Measurements from ENCODE around the gene ZNF3. TPM values are rescaled to one million over a fixed set of nuclear protein-coding genes. Genes with fewer than 3 reads are reported as not detected.

ZNF3 gene
- total and polyA plus RNA-seq, 2 donors from 2014 or later = 15.8 to 30.8 TPM

DNA sequence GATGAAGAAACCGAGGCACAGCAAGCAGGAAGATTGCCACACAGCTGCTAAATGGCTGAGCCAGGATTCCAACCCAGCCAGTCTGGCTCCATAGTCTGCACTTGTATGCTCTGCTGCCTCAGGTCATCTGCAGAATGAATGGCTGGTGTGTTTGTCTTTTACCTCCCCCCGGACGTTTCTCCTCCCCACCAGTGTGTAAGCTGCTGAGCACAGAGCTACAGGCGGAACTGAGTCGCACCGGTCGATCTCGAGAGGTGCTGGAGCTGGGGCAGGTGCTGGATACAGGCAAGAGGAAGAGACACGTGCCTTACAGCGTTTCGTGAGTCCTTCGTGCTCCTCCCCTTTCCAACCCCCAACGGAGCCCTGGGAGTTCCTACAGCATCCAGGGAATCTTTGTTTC is 40.5 kb upstream of the ZNF3 start:
- Histone ChIP-seq H3K36me3 (ENCODE audit: control insufficient read depth in 2 of 3, insufficient read depth in 3 of 3, low read length in 3 of 3) (no peaks in the 10 kb centered on the region), H3K9me3 (ENCODE audit: control insufficient read depth in 2 of 3, insufficient read depth in 1 of 3, low read length in 3 of 3) (no peaks in the 10 kb centered on the region), H3K4me1 (ENCODE audit: control insufficient read depth in 2 of 3, insufficient read depth in 2 of 3, low read depth in 1 of 3, low read length in 3 of 3) (peaks cover 0 to 16% (median 16%) of the 10 kb centered on the region in 3 donors), H3K27me3 (ENCODE audit: control insufficient read depth, insufficient read depth, low read length) (no peaks in the 10 kb centered on the region), H3K27ac (ENCODE audit: low read depth in 2 of 2, low read length in 2 of 2) (no peak overlapping the region), H3K9ac (ENCODE audit: low read length in 3 of 3) (no peak overlapping the region), H3K4me3 (ENCODE audit: low read length in 3 of 3) (no peak overlapping the region)
- TF ChIP-seq CTCF (IDR thresholded peaks at IDR 0.05; ENCODE audit: borderline replicate concordance, extremely low read depth, insufficient read depth) = no peak
- FAIRE-seq (no peak), DNase-seq (peak in 1 of 5 donors; percentile 47)
- intact Hi-C loops (cut with DNase I) = no loop called here

DNA sequence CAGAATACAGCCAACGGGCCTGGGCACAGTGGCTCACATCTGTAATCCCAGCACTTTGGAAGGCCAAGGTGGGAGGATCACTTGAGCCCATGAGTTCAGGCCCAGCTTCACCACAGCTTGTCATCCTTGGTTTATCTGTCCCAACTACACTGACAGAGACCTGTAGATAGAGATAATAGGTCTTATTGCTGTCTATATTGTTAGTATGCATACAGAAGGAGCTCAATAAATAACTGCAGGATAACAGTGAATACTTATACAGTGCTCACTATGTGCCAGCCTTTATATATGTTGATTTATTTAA is 39.2 kb upstream of the ZNF3 start:
- DNase-seq (peak in 1 of 5 donors; percentile 43), FAIRE-seq (no peak)
- Histone ChIP-seq H3K27ac (ENCODE audit: low read depth in 2 of 2, low read length in 2 of 2) (no peak overlapping the region), H3K27me3 (ENCODE audit: control insufficient read depth, insufficient read depth, low read length) (no peaks in the 10 kb centered on the region), H3K9ac (ENCODE audit: low read length in 3 of 3) (peak overlapping the region in 1 of 3 donors; percentile 34), H3K4me1 (ENCODE audit: control insufficient read depth in 2 of 3, insufficient read depth in 2 of 3, low read depth in 1 of 3, low read length in 3 of 3) (peaks cover 0 to 16% (median 16%) of the 10 kb centered on the region in 3 donors), H3K36me3 (ENCODE audit: control insufficient read depth in 2 of 3, insufficient read depth in 3 of 3, low read length in 3 of 3) (no peaks in the 10 kb centered on the region), H3K4me3 (ENCODE audit: low read length in 3 of 3) (peak overlapping the region in 2 of 3 donors; percentile 26 to 72), H3K9me3 (ENCODE audit: control insufficient read depth in 2 of 3, insufficient read depth in 1 of 3, low read length in 3 of 3) (no peaks in the 10 kb centered on the region)
- intact Hi-C loops (cut with DNase I) = no loop called here
- TF ChIP-seq CTCF (IDR thresholded peaks at IDR 0.05; ENCODE audit: borderline replicate concordance, extremely low read depth, insufficient read depth) = no peak

DNA sequence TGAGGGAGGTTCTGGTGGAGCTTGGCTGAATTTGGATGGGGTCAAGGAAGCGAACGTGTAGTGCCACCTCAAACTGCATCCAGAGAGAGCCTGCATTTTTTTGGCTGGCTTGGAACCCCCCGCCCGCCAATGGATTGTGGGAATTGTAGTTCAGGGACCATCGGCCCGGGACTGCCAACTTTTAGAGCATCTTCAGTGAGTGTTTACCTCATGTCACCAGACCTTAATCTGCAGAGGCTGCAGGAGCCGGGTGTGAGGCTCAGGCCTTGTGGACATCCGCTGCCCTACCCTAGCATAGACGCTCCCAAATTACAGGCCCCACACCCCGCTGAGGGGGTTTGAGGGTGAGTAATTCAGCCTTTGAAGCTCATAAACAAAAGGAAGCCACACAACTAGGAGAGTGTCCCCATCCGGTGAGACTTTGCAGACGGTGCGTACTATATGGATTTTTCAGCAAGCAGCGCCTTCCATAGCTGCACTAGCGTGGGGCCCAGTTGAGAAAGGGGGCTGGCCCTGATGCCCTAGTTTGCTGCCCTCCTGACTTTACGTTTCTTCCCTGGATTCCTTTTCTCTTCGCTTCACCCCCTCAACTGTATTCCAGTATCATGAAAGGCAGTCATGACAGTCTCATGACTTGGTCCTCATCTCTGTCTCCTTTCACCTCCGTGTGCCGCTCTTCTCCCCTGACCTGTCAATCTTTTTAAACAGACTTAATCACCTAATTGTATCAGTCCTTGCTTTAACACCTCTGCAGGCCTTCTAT is 38.6 kb upstream of the ZNF3 start:
- Histone ChIP-seq H3K4me3 (ENCODE audit: low read length in 3 of 3) (peak overlapping the region; percentile 70 to 85 (median 72)), H3K4me1 (ENCODE audit: control insufficient read depth in 2 of 3, insufficient read depth in 2 of 3, low read depth in 1 of 3, low read length in 3 of 3) (peaks cover 0 to 16% (median 16%) of the 10 kb centered on the region in 3 donors), H3K27me3 (ENCODE audit: control insufficient read depth, insufficient read depth, low read length) (no peaks in the 10 kb centered on the region), H3K9ac (ENCODE audit: low read length in 3 of 3) (peak overlapping the region in 2 of 3 donors; percentile 34 to 72), H3K36me3 (ENCODE audit: control insufficient read depth in 2 of 3, insufficient read depth in 3 of 3, low read length in 3 of 3) (no peaks in the 10 kb centered on the region), H3K27ac (ENCODE audit: low read depth in 2 of 2, low read length in 2 of 2) (peak overlapping the region in 1 of 2 donors; percentile 0), H3K9me3 (ENCODE audit: control insufficient read depth in 2 of 3, insufficient read depth in 1 of 3, low read length in 3 of 3) (no peaks in the 10 kb centered on the region)
- intact Hi-C loops (cut with DNase I) = no loop called here
- TF ChIP-seq CTCF (IDR thresholded peaks at IDR 0.05; ENCODE audit: borderline replicate concordance, extremely low read depth, insufficient read depth) = no peak
- FAIRE-seq = no peak
- DNase-seq = peak in 3 of 5 donors; percentile 64 to 83 (median 80)
